GM19043 (cell line): ENCODE results near the gene SERPINH1.

Source experiments
- ATAC-seq: cut with Tn5 transposase; IDR thresholded peaks from one replicate; pipeline ENCODE4 v1.9.1; 2021; ENCODE audit warnings: low read depth; ENCODE audit not compliant: unreplicated experiment

The SERPINH1 gene

GRCh38 chr11:75554258-75555022, 7.6 kb upstream of the SERPINH1 start:
- no peak for ATAC-seq

GRCh38 chr11:75555079-75555811, 6.8 kb upstream of the SERPINH1 start:
- ATAC-seq: no peak

DNA sequence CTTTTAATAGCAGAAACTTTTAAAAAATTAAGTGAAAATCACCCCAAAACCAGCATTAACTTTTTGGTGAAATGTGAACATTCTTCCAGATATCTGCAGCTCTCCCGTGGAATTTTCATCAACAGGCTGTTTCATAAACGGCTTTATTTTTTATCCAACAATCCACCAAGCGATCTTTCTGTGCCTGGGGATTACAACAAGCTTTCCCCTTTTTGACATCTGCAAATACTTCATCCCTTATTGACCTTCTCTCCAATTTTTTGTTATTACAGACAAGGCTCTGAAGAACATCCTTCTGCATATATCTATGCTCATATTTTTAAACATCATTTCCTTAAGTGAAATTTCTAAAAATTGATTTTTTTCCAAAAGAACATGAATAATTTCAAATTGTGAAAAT, 5.8 kb upstream of the SERPINH1 start:
- no peak for ATAC-seq

DNA sequence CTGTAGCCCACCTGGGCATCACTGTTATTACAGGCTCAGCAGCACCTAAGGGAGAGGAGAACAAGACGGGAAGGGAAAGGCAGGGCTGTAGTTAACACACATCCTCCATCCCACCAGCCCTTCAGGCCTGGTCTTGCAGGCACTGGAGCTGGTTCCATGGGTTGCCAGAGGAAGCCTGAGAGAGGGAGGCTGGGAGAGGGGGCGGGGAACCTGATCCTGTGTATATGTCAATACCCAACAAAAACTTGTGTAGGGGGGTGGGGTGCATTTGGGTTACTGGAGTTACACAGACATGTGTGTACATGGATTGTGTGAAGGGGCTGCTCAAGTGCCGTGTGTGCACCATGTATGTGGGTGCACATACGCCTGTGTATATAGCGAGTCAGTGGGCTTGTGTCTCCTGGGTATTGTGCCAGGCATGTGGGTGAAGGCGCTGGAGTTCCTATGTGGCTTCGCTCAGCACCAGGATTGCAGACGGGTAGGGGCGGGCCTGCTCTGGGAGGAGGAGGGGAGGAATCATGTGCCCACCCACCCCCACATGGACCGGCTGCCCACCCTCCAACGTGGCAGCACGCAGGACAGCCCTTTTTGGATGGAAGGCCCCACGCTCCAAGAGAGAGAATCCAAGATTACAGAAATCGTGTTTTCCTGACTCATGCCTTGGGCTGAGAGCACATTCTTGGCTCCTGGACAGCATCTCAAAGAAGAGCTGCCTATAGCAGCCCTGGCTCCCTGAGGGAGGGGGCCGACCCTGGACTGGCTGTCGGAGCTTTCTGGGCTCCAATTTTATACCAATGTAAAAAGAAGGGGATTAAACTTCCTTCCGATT, 4.2 kb upstream of the SERPINH1 start:
- ATAC-seq: no peak

DNA sequence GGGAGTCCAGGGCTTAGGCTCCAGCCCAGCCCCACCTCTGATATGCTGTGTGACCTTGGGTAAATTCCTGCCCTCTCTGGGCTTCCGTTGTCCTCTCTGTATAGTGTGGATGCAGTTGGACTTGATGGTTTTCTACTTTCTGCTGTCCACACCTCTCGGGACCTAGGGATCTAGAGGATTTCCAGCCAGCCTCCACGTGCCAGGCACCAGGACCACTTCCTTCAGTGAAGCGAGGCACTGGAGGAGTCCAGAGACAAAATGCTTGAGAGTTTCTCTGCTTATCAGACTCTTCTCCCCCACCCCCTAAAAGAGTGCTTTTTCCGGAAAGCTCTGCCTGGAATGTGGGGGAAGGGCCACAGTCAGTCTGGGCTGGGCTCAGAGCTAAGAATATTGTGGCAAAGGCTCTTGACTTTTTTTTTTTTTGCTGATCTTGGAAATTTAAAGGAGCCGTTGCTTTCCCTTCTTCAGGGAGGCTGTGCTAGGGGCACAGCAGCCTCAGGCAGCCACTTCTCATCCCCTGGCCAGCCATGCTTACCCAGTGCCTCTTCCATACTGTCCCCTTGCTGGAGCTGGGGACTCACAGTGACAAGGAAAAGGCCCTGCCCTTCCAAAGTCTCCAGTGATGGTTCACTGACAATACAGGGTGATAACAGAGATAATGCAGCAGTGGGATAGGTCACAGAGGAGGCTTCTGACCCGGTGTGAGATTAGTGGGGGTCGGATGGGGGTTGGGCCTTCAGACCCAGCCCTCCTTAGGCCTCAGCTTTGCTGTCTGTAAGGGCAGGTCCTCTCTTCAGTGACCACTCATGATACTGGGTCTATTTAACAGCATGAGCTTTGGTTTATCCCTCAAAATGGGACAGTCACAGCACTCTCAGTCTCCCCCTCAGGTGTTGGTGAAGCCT, 2.9 kb upstream of the SERPINH1 start:
- ATAC-seq: no peak

DNA sequence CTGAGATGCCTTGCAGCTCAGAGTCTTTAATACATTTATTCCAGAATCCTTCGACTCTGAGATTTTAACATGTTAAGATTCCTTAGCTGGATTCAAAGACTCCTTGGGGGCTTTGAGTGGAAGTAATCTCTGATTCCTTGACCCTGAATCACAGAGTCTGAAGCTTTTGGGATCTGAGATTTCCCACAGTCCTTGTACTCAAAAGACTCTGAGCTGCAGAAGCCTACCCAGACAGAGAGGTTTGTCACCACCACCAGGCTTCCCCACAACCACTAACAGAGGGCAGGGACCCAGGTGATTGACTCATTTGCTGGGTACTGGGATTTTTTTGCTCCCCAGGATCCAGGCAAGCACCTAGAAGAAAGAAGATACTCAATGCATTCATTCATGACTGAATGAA, 1.4 kb upstream of the SERPINH1 start:
- ATAC-seq: no peak

- ATAC-seq: peak; percentile 3
Observed at GRCh38 chr11:75561426-75562047, 516 bp upstream of the SERPINH1 start.

DNA sequence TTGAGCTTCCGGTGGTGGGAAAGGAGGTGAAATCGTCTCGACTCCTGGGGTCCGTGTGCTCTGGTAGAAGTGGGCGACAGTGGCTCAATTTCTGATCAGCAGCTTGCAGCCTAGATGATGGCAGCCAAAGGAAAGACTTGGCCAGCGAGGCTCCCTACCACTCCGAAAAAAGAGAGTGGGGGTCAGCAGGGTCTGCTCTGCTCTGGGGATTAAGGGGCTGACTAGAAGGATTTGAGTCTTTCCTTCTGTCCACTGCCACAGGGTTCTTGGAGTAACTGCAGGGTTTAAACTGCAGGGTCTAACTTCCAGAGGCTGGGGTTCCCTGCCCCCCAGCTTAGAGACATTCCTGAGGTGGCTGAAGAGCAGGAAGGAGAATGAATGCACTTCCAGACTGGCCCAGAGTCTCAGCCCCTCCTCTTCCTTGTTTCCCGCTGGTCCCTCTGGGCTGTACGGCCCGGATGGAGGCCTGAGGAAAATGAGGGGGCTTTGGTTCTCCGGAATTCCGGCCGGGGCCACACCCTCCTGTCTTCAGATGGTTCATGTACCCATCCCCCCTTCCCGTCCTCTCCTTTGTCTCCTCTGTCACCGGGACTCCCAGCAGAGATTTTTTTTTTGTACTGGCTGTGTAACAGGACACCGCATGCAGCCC, 907 bp downstream of the SERPINH1 start:
- ATAC-seq: no peak

DNA sequence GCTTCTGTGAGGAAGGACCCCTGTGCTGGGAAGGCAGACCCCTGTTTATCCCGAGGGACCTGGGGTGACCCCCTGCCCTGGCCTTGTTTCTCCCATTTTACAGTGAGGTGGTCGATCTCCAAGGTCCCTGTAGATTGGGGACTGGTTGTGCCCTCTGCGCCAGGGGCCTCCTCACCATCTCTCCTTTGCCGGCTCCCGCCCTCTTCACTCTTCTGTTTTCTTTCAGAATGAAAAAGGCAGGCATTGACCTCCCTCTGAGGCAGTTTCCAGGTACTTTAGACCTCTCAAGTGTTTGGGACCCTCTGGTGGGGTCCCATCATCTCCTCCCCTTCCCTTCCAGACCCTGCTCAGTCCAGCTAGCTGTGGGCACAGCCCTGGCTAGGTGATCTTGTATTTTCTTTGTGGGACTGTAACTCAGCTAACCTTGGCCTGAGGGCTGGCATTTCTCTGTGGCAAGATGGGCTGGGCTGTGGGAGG, 1.5 kb downstream of the SERPINH1 start:
- ATAC-seq: no peak

DNA sequence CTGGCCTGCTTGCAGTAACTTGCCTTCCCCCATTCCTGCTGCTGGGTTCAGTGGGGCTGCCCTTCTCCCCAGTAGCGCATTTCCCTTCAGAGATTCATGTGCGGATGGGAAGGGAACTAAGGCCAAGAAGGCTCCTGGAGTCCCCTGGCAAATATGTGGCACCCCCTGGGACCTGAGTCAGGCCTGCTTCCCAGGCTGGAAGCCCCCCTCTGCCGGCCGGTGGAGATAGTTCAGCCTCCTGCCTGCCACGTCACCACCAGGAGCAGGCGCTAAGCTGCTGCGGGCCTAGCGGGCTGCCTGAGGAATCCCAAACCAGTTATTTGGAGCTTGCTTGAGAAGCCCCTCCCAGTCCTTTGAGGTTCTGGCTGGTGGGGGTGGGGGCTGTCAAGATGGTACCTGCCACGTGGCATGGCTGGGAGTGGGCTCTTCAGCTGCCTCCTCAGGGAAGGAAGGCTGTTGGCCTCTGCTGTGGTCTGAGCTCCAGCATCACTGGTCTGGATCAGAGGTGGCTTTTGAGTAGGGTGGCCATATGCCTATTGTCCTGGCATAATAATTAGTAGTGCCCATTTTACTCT, 2.0 kb downstream of the SERPINH1 start:
- no peak for ATAC-seq

DNA sequence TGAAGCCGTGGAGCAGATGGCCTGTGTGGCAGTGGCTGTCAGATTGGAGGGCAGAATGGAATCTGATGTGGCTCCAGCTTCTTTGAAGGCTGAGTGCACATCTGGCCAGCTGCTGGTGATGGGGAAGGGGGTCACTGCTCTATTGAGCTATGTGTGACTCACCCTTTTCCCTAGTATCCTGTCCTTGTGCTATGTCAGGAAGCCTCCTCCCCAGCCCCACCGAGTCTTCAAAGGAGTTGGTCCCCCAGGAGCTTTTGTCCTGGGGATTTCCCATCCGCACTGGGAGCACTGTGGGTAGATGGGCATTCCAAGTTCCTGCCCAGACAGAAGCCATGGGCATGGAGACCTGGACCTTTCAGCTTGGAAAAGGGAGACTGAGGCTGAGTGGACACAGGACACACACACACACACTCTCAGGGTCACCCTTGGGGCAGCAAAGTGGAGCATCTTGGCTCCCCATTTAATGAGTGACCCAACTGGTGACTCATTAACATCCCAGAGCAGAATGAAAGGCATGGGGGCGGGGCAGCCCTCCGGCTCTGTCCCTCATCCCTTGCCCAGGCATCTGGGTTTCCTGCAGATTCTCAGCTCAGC, 3.3 kb downstream of the SERPINH1 start:
- no peak for ATAC-seq

GRCh38 chr11:75565916-75566762, 4.1 kb downstream of the SERPINH1 start:
- no peak for ATAC-seq

- ATAC-seq: no peak
Observed at GRCh38 chr11:75566763-75567279, 4.8 kb downstream of the SERPINH1 start.

DNA sequence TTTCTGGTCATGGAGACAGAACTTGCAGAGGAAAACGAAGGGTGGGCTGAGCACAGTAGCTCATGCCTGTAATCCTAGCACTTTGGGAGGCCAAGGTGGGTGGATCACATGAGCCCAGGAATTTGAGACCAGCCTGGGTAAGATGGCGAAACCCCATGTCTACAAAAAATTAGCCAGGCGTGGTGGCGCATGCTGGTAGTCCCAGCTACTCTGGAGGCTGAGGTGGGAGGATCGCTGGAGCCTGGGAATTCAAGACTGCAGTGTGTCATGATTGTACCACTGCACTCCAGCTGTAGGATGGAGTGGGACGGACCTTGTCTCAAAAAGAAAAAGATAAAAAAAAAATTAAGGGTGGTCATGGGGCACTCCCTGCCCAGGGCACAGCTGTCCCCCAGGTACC, 5.9 kb downstream of the SERPINH1 start:
- ATAC-seq: no peak

DNA sequence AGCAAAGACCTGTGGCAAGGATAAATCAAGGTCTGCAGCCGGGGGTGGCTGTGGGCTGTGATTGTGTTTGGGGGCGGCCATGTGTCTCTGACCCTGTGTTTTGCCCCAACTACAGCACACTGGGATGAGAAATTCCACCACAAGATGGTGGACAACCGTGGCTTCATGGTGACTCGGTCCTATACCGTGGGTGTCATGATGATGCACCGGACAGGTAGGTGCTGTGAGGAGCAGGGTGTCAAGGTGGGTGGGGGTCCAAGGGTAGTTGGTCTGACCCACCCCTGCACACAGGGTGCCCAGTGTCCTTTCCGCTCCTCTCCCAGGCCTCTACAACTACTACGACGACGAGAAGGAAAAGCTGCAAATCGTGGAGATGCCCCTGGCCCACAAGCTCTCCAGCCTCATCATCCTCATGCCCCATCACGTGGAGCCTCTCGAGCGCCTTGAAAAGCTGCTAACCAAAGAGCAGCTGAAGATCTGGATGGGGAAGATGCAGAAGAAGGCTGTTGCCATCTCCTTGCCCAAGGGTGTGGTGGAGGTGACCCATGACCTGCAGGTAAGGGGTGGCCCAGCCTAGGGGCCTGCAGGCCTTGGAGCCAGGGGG, 6.7 kb downstream of the SERPINH1 start:
- no peak for ATAC-seq

GRCh38 chr11:75570559-75571139, 8.6 kb downstream of the SERPINH1 start:
- no peak for ATAC-seq

GRCh38 chr11:75571625-75572024, 9.6 kb downstream of the SERPINH1 start:
- no peak for ATAC-seq
